ENCODE measurements around the gene KIAA0232. TPM values are rescaled to one million over a fixed set of nuclear protein-coding genes. Genes with fewer than 3 reads are reported as not detected.
"Not testable (repeated sequence)": the region's sequence is repeated elsewhere in the genome, so short reads cannot be mapped to it uniquely, and the experiment has no call there.

The KIAA0232 gene
- total RNA-seq, 1 experiment from 2014 or later, result 9.0 TPM

- DNase-seq (ENCODE audit: low read depth), result no peak
These were observed 118.4 kb downstream of the KIAA0232 start for GRCh38 chr4:6900956-6901355.

GRCh38 chr4:6901669-6902317 is 119.3 kb downstream of the KIAA0232 start:
- DNase-seq (ENCODE audit: low read depth), result no peak

GRCh38 chr4:6902318-6903042 is 120.0 kb downstream of the KIAA0232 start:
- DNase-seq (ENCODE audit: low read depth), result no peak

- DNase-seq (ENCODE audit: low read depth), result no peak
These were observed 123.3 kb downstream of the KIAA0232 start for GRCh38 chr4:6905516-6906445.

- not testable (repeated sequence) for DNase-seq (ENCODE audit: low read depth)
These were observed 124.0 kb downstream of the KIAA0232 start for GRCh38 chr4:6906486-6906885.

GRCh38 chr4:6907658-6908191 is 125.2 kb downstream of the KIAA0232 start:
- DNase-seq (ENCODE audit: low read depth), result peak; percentile 41

- no peak for DNase-seq (ENCODE audit: low read depth)
These were observed 126.0 kb downstream of the KIAA0232 start for GRCh38 chr4:6908432-6909112.

GRCh38 chr4:6909113-6909969 is 126.8 kb downstream of the KIAA0232 start, which contains the start of gene TBC1D14:
Gene TBC1D14 (plus strand): TSS chr4:6909826. CDS start chr4:6923390, 13,564 bp downstream.
- DNase-seq (ENCODE audit: low read depth), result peak; percentile 90

- peak; percentile 44 for DNase-seq (ENCODE audit: low read depth)
These were observed 127.4 kb downstream of the KIAA0232 start for GRCh38 chr4:6909970-6910339.

GRCh38 chr4:6910340-6910959 is 127.9 kb downstream of the KIAA0232 start:
- DNase-seq (ENCODE audit: low read depth), result no peak

- no peak for DNase-seq (ENCODE audit: low read depth)
These were observed 128.7 kb downstream of the KIAA0232 start for GRCh38 chr4:6910960-6911874.

GRCh38 chr4:6911917-6912316 is 129.4 kb downstream of the KIAA0232 start:
- DNase-seq (ENCODE audit: low read depth), result not testable (repeated sequence)

- DNase-seq (ENCODE audit: low read depth), result no peak
These were observed 129.9 kb downstream of the KIAA0232 start for GRCh38 chr4:6912441-6912840.

- DNase-seq (ENCODE audit: low read depth), result no peak
These were observed 130.9 kb downstream of the KIAA0232 start for GRCh38 chr4:6913350-6913905.

GRCh38 chr4:6914448-6914847 is 131.9 kb downstream of the KIAA0232 start:
- DNase-seq (ENCODE audit: low read depth), result no peak

- no peak for DNase-seq (ENCODE audit: low read depth)
These were observed 132.8 kb downstream of the KIAA0232 start for GRCh38 chr4:6915041-6916005.

- DNase-seq (ENCODE audit: low read depth), result no peak
These were observed 133.6 kb downstream of the KIAA0232 start for GRCh38 chr4:6916069-6916586.

Measured in Daoy (cell line).